Middle frontal gyrus (tissue), 1 donor: ENCODE results near the gene CD22.
A peak's percentile ranks its signal among the peaks of the same experiment; 100 is the strongest.

Experiments
- DNase-seq: peaks from one replicate; pipeline ENCODE4 v3.0.0-alpha.2; 2015; ENCODE audit warnings: low spot score; ENCODE audit errors: extremely low spot score

Gene CD22

DNA sequence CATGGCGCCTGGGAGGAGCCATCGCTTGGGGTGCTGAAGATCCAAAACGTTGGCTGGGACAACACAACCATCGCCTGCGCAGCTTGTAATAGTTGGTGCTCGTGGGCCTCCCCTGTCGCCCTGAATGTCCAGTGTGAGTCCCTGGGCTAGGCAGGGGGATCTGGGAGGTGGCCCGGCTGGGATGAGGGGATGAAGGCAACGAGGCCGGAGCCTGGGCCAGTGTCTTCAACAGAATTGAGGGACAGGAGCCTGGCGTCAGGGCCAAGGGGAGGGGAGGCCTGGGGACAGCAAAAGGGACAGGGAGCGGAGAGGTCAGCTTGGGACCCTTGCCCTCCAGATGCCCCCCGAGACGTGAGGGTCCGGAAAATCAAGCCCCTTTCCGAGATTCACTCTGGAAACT is 12.0 kb downstream of the CD22 start:
- no peak for DNase-seq

DNA sequence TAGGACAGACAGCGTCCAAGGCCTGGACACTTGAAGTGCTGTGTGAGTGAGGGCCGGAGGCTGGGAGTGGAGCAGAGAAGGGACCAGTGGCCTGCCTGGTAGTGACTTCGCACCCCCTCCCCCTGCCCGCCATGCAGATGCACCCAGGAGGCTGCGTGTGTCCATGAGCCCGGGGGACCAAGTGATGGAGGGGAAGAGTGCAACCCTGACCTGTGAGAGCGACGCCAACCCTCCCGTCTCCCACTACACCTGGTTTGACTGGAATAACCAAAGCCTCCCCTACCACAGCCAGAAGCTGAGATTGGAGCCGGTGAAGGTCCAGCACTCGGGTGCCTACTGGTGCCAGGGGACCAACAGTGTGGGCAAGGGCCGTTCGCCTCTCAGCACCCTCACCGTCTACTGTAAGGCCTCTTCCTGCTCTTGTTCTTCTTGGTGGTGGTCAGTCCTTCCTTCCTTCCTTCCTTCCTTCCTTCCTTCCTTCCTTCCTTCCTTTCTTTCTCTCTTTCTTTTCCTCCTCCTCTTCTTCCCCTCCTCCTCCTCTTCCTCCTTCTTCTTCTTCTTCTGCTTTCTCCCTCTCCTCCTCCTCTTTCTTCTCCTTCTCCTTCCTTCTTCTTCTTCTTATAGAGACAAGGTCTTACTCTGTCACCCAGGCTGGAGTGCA is 12.7 kb downstream of the CD22 start:
- DNase-seq, result no peak

DNA sequence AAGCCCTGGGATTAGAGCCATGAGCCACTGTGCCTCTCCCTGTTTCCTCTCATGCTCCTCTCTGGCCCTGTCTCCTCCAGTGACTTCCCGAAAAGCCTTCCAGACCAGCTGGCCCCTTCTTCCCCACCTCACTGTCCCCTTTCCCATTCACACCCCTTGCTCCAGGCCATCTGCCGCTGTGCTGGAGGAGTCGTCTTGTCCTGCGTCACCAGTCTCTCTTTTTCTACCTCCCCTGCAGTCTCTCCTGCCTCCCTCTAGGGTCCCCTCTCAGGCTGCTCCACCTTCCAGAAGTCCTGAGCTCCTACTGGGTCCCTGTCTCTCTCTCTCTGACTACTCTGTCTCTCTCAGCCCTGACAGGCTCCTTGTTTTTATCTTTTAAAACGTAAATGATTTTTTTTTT is 13.4 kb downstream of the CD22 start:
- DNase-seq, result no peak

DNA sequence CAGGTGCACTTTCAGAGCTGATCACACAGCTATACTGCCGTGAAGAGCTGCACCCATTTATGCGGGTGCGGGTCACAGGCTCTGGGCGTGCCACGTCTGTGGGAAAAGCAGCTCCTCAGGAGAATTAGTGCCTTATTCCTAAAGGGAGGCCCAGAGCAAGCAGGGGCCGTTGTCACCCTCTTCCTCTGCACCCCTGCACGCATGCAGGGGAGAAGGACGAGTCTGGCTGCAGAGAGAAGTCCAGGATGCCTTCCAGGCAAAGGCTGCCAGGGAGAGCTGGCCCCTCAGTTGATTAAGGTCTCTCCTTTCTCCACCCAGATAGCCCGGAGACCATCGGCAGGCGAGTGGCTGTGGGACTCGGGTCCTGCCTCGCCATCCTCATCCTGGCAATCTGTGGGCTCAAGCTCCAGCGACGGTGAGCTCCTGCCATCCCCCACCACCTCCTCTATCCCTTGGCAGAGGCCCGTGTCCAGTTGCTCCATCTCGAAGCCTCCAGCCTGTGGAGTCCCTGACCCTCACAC is 15.6 kb downstream of the CD22 start:
- DNase-seq, result no peak

DNA sequence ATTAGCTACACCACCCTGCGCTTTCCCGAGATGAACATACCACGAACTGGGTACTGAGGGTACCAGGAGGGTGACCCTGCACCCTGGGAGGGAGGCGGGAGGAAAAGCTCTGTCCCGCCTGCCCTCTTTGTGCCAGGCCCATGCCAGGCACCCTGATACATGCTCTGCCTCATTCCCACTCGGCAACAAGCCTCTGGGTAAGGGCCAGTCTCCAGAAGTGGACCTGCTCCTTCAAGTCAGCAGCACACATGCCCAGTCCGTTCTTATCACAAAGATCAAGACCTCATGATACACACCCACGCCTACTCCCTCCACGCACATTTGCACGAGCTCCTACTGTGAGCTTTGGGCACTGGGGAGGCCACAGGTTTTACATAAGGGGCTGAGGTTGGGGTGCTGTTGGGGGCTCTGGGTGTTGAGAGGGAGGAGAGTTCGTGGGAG is 16.7 kb downstream of the CD22 start:
- DNase-seq, result no peak

DNA sequence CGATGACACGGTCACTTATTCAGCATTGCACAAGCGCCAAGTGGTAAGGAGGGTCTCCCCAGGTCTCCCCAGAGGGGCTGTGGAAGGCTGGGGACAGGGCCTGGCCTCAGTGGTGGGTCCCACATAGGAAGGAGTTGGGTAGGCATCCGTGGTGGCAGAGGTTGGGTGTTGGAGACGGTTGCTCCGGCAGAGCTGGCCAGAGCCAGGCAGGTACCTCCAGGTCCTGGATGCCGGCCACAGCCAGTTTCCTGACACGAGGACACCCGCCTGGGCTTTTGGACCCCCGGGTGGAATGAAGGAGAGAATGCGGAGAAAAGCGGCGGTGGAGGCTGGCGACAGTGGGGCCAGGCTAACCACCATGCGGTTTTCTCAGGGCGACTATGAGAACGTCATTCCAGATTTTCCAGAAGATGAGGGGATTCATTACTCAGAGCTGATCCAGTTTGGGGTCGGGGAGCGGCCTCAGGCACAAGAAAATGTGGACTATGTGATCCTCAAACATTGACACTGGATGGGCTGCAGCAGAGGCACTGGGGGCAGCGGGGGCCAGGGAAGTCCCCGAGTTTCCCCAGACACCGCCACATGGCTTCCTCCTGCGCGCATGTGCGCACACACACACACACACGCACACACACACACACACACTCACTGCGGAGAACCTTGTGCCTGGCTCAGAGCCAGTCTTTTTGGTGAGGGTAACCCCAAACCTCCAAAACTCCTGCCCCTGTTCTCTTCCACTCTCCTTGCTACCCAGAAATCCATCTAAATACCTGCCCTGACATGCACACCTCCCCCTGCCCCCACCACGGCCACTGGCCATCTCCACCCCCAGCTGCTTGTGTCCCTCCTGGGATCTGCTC is 17.4 kb downstream of the CD22 start:
- DNase-seq, result no peak

DNA sequence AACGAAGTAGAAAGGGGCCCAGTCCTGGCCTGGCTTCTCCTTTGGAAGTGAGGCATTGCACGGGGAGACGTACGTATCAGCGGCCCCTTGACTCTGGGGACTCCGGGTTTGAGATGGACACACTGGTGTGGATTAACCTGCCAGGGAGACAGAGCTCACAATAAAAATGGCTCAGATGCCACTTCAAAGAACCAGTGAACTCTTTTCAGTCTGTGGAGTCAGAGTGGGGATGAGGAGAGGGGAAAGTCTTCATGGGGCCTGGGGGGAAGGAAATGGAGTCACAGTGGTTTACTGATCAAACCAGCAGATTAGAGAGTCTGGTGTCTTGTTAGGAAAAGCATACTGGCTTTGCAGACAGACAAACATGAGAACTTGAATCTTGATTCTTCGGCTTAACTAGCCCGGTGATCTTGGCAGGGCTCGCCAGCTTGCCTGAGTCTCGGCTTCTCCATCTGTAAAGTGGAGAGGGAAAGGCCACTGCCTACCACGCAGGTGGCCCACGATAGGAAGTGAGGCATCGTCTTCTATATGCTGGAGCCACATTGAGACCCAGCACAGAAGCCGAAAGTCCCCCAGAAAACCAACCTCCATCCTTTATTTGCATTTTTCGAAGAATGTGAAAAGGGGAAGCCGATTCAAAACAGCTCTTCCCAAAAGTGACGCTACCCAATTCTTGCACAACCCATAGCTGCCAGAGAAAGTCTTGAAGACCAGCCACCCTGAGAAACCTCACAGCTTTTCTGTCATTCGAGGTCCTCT is 18.4 kb downstream of the CD22 start, which contains the start of gene FFAR1:
FFAR1 (plus strand) TSS at position 732 of the 759 bp plus-strand sequence. CDS start 3,650 bp downstream, outside the sequence.
- DNase-seq, result no peak

DNA sequence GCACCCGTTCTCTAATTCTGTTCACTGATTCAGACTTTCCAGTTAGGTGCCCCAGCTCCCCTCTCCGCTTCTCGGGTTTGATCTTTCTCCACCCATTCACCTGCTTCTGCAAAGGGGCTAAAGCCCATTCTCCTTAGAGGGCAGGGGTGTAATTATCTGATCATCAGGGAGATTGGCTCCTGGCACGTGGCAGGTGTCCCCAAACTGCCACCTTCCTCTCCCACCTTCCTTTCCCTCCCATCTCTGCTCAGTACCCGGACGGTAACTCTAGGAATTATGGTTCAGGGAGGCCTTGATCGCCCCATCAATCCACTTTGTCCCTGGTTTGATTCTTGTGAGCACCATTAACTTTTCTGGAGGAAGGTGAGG is 18.9 kb downstream of the CD22 start:
- no peak for DNase-seq

DNA sequence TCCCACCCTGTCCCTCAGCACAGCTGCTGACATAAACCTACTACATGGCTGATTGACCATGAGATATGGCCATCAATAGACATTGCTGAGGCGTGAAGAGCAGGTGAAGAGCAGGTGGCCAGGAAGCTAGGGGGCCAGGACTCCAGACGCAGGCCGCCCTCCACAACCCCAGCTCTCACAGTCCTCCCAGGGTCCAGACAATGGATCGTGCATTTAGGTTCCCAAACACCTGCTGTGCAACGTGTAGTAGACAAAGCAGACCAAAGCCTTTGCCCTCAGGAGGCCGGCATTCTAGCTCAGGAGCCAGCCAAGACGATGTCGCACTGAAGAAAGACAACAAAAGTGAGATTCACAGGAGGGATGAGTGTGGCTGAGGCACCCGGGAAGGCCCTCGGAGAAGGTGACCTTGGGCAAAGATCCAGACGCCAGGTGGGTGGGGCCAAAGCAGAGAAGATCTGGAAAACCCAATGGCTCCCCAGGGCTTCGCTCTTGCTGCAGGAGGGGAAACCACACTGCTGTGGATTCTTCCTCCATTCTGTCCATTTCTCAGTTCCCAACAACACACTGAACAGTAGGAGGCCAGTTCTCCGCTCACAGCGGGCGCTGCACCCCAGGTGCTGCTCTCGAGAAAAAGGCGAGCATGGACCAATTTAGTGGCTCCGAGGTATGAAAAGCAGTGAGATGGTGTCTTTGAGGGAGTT is 20.1 kb downstream of the CD22 start:
- no peak for DNase-seq

DNA sequence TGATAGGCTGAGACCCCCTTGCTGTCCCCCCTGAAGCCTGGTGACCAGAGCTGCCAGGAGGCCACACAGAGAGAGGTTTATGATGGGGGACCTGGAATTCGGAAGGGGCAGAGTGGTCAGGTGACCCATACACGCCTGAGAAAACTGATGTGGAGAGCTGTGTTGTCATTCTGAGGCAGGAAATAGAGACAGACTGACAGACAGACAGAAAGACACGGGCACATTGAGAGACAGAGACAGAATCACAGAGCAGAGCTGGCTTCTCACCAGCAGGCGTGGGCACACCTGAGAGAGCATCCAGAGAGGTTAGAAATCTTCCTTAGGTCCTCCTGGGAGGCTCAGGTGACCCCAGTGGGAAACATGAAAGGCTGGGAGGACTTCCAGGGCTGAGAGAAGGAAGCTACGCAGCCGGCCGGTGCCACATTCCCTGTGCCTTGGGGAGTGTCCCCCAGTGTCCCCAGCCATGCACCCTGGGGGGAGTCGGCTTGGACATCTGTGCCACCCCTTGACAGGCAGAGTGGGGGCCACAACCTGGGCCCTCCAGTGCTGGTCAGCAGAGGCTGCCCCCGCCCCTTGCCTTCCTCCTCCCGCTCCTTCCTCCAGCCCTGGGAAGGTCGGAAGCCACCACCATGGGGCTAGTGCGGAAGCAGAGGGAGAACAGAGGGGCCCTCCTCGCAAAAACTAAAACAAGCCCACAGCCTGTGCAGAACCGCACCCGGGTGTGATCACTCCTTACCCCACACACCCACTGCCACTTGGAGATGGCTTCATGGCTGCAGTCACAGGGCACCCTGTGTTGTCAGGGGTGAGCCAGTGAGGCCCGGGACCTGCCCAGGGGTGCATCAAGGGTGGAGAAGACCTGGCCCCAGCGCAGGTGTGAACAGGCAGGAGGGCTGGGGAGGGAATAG is 20.9 kb downstream of the CD22 start:
- DNase-seq, result no peak

DNA sequence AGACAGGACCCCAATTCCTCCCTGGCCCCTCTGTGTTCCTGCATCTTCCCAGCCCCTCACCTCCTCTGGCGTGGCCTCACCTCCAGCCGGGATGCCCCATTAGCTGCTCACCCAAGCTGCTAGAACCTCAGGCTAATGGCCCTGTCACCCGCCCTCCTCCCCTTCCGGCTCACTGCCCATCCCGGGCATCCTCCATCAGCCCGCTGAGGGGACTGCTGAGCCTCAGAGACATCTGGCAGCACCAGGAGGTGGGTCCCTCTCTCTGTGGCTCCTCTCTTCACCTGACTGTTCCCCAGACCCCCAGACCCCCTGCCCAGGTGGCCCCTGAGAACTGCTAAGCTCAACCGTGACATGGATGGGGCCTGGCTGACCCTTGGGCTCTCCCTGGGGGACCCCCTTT is 21.6 kb downstream of the CD22 start:
- DNase-seq, result no peak

DNA sequence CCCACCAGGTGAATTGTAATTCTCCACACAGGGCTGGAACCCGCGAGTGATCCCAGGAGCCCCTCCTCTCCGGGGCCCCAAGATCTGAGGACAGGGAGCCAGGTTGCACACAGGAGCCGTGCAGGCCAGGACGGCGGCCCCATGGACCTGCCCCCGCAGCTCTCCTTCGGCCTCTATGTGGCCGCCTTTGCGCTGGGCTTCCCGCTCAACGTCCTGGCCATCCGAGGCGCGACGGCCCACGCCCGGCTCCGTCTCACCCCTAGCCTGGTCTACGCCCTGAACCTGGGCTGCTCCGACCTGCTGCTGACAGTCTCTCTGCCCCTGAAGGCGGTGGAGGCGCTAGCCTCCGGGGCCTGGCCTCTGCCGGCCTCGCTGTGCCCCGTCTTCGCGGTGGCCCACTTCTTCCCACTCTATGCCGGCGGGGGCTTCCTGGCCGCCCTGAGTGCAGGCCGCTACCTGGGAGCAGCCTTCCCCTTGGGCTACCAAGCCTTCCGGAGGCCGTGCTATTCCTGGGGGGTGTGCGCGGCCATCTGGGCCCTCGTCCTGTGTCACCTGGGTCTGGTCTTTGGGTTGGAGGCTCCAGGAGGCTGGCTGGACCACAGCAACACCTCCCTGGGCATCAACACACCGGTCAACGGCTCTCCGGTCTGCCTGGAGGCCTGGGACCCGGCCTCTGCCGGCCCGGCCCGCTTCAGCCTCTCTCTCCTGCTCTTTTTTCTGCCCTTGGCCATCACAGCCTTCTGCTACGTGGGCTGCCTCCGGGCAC is 22.6 kb downstream of the CD22 start:
- no peak for DNase-seq

DNA sequence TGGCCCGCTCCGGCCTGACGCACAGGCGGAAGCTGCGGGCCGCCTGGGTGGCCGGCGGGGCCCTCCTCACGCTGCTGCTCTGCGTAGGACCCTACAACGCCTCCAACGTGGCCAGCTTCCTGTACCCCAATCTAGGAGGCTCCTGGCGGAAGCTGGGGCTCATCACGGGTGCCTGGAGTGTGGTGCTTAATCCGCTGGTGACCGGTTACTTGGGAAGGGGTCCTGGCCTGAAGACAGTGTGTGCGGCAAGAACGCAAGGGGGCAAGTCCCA is 23.1 kb downstream of the CD22 start:
- no peak for DNase-seq

DNA sequence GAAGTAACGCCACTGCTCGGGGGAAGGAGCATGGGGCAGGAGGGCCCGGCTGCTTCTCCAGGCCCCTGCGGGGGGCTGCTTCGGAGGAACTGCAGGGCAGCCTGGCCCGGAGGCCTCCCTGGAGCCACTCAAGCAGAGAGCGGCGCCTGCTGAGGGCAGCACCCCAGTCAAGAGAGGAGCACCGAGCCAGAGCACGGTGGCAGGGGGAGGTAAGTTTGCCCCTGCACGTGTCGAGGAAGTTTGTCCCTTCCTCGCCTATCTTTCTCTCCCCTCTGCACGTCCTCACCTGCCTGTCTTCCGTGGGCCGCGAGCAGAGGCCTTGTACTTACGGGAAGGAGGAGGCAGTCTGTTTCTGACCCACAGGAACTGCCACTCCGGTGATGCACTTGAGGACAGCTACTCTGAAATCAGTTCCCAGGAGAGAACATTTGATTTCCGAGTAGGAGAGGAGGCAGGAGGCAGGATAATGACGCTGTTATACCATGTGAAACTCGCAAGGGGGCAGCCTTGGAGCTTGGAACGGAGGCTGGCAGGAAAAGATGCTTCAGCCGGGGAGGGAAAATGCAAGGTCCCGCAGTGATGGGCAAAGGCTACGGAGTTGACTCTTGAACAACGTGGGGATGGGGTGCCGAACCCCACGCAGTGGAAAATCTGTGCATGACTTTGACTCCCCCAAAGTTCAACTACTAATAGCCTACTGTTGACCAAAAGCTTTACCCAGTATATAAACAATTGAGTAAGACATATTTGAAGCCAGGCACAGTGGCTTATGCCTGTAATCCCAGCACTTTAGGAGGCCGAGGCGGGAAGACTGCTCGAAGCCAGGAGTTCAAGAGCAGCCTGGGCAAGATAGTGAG is 23.7 kb downstream of the CD22 start:
- peak; percentile 72 for DNase-seq

DNA sequence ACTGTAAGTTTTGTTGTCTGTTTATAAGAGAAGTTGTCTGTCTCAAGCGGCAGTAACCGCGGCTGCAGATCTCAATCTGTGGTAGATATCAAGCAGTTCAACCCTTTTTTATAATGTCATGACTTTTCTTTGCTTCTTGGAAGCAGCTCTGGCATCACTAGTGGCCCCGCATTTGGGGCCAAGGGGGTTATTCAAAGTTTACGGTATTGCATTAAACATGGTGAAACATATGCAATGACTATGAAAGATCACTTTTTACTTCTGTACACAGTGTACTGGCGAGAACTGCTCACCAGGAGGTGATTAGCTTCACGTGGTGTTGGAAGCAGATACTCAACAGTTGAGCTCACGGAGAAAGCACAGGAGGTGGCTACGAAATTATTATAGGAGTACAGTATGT is 24.6 kb downstream of the CD22 start:
- no peak for DNase-seq

DNA sequence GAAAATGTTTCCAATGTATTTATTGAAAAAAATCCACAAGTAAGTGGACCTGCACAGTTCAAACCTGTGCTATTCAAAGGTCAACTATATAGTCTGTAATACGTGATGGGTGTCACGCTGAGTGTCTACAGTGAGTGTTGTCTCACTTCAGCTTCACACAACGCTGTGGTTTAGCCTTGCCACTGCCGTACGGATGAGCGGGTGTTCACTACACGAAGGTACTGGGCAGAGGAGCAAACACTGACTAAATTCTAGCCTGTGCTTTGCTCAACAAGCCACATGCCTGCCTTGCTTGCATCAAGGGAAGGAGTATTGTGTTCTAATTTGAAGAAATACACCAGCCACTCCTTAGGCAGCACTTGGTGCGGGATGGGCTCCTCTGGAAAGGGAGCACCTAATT is 25.9 kb downstream of the CD22 start:
- DNase-seq, result no peak

DNA sequence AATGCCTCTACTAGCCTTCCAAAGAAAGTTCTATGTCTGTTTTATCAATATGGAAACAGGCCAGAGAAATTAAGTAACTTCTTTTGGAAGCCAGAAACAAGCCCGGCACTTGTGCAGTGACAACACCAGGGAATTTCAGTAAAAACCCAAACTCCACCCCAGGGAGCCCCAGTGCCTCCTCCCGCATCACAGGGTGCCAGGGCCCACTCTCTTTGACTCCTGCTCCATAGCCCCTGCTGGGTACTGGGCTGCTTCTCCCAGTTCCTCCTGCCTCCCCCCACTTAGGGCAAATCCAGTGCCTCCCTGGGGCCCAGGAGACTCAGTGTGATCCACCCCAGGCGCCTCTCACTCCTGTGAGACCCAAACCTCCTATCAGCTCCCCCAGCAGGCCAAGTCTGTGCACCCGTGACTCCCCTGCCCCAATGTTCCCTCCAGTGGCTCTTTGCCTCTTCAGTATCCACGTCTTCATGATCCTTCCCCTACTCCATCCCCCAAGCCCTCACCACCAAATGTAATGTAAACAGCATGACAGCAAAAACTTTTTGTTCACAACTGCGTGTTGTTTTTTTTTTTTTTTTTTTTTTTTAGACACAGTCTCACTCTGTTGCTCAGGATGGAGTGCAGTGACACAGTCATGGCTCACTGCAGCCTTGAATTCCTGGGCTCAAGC is 26.9 kb downstream of the CD22 start:
- no peak for DNase-seq

DNA sequence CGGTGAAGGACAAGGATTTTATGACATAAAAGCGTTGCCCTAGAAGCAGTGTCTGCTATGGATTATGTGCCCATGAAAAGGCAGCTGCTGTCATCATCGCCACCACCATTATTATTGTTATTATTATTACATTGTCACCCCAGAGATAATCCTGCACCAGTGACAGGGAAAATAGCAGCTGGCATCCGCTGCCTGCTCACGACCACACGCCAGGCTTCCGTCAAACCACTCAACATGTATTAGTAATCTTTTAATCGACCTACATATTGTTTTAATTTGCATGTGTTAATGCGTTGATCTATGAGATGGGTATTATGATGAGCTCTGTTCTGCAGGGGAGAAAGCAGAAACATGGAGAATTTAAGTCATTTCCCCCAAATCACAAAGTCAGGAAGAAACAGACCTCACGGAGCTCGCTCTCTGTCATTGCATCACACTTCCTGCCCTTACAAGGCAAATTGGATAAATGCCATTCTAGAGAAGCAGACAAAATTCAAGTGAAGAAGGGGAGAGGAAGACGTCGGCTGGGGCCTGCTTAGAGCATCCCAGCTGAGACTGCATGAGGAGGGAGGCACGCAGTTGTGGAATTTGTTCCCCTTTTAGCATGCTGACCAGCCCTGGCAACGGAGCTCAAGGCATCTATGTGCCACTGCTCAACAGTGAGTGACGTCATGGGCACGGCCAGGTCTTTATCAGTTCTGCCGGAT is 29.0 kb downstream of the CD22 start, which contains the start of gene FFAR3:
FFAR3 (plus strand) TSS at position 594 of the 707 bp plus-strand sequence. CDS start 431 bp downstream, outside the sequence.
- no peak for DNase-seq
